Measurements from ENCODE around the gene AP2A2.

- TF ChIP-seq KLF16 (tag by site-specific recombination; IDR thresholded peaks at IDR 0.05) (no peak), WT1 (tag by site-specific recombination; IDR thresholded peaks at IDR 0.05) (no peak)
Measured at GRCh38 chr11:1019321-1019910, 93.7 kb downstream of the AP2A2 start.
